Kidney epithelial cell (primary cell): Measurements from ENCODE around the gene TIMM10. TPM values are rescaled to one million over a fixed set of nuclear protein-coding genes. Genes with fewer than 3 reads are reported as not detected.
A peak's percentile ranks its signal among the peaks of the same experiment; 100 is the strongest.

Experiments
- DNase-seq: peaks from one replicate; pipeline ENCODE4 v3.0.0-alpha.2; 2010; ENCODE audit warnings: low read depth
- H3K27me3 ChIP-seq: 2 replicates; pipeline ENCODE4 v1.6.0; 2011; ENCODE audit warnings: low read length; ENCODE audit not compliant: control insufficient read depth, insufficient read depth
- H3K36me3 ChIP-seq: 2 replicates; pipeline ENCODE4 v1.5.1; 2011; ENCODE audit warnings: low read length; ENCODE audit not compliant: control insufficient read depth, insufficient read depth
- H3K4me3 ChIP-seq: 2 replicates; pipeline ENCODE4 v1.5.1; 2011; ENCODE audit warnings: low read depth, mild to moderate bottlenecking, control low read depth, low read length
- total RNA-seq: library from RNA; depleted of rRNA; stranded (reverse); fragments of >200 nt; gene quantifications from 2 replicates; pipeline ENCODE4 v1.2.3, GENCODE V29; 2015
- TF ChIP-seq, protein P1 (sequence below): IDR thresholded peaks from 2 replicates; pipeline ENCODE4 v1.5.1; 2011; ENCODE audit warnings: mild to moderate bottlenecking, moderate library complexity, low read length, control low read depth, inconsistent platforms; ENCODE audit not compliant: insufficient read depth, poor library complexity, severe bottlenecking

TIMM10 gene
- total RNA-seq, 1 donor from 2014 or later: 66.4 TPM

DNA sequence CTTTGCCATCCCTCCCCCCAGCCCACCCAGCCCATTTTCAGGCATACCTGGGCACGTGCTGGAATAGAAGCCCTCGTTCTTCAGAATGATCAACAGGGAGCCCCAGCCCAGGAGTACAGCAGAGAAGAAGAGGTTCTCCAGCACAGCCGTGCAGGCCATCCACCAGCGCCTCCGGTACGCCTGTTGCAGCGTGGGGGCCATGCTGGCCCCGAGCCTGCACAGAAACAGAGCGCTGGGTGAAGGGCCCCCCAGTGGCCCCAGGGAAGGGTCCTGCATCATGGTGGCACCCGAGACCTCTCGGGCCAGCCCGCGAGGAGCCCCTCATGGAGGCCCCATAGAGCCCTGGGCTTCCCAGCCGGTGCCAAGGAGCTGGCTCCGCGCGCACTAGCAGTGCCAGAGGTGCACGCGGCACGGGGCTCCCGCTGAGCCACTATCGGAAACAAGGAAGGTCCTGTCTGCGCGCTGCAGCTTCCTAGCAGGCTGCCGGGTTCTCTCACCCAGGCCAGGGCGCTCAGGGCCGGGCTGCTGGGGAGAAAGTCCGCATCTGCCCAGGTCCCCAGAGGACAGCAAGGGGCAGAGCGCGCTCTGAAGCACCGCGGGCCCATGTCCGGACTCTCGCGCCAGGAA, 16.5 kb downstream of the TIMM10 start:
- Histone ChIP-seq H3K27me3 (no peaks in the 10 kb centered on the region), H3K4me3 (peak overlapping the region; percentile 56), H3K36me3 (no peaks in the 10 kb centered on the region)
- DNase-seq: no peak
- TF ChIP-seq, protein P1, sequence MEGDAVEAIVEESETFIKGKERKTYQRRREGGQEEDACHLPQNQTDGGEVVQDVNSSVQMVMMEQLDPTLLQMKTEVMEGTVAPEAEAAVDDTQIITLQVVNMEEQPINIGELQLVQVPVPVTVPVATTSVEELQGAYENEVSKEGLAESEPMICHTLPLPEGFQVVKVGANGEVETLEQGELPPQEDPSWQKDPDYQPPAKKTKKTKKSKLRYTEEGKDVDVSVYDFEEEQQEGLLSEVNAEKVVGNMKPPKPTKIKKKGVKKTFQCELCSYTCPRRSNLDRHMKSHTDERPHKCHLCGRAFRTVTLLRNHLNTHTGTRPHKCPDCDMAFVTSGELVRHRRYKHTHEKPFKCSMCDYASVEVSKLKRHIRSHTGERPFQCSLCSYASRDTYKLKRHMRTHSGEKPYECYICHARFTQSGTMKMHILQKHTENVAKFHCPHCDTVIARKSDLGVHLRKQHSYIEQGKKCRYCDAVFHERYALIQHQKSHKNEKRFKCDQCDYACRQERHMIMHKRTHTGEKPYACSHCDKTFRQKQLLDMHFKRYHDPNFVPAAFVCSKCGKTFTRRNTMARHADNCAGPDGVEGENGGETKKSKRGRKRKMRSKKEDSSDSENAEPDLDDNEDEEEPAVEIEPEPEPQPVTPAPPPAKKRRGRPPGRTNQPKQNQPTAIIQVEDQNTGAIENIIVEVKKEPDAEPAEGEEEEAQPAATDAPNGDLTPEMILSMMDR: no peak

DNA sequence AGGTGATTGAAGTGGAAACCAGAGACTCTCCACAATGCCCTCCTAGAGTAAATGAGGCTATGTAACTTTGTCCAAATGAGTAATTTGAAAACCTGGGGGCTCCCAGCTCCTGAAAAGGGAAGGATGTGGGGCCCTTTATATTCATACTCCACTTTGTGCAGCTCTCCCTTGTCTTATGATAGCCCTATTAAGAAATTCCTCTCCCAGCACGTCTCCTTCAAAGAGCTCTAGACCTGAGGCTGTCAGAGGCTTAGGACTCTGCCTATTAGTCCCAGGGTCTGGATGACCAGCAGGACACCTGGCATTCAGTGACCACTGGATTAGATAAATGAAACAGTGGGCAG, 17.1 kb downstream of the TIMM10 start:
- TF ChIP-seq, protein P1: no peak
- Histone ChIP-seq H3K4me3 (no peak overlapping the region), H3K27me3 (no peaks in the 10 kb centered on the region), H3K36me3 (no peaks in the 10 kb centered on the region)
- no peak for DNase-seq

DNA sequence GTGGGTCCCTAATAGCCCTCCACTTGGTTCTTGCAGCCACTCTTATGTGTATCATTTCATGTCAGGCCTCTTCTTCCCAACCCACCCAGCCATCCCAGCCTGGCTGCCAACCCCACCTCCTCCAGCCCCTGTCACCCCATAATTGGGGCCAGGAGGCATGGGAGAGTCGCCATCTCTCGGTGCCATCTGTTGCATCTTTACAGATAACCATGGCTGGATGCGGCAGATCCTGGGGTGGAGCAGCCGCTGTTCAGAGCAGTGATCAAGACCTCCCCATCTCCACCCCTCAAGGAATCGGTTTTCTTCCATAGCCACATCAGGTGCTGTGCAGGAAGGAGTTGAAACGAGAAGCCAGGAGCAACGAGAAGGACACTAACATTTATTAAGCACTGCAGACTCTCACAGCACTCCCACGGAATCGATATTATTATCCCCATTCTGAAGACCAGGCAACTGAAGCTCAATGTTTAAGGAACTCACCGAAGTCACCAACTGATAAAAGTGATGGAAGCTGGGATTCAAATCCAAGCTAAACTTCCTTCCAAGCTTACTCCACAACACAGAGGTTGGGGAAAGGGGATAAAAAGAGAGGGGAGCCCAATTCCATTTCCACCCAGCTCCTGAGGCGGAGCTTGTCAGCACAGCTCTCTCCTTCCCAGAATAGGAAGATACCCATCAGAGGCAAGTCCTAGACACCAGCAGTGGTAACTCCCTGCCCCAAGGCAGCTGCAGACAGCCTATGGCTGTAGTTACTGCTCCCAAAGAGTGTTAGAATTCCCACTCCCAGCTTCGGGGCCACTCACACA, 17.7 kb downstream of the TIMM10 start:
- H3K36me3 ChIP-seq: no peaks in the 10 kb centered on the region
- DNase-seq: no peak

DNA sequence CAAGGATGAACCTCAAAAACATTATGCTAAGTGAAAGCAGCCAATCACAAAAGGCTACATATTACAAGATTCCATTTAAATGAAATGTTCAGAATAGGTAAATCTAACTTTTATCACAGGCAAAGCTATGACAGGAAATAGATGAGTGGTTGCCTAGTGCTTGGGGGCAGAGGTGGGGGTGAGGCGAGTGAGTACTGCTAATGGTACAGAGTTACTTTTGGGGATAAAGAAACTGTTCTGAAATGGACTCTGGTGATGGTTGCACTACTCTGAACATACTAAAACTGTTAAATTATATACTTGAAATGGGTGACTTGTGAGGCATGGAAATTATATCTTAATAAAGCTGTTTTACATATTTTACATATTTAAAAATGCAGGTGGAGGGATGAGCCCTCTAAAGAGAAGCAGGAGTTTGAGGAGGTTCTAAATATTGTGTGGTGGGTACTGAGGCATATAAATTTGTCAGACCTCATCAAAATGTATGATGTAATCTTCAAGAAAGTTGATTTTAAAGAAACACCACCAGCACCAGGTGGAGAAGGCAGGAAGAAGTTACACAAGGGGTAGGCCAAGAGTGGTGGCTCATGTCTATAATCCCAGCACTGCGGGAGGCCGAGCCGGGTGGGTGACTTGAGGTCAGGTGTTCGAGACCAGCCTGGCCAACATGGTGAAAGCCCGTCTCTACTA, 18.7 kb downstream of the TIMM10 start:
- Histone ChIP-seq H3K36me3 (no peaks in the 10 kb centered on the region), H3K27me3 (no peaks in the 10 kb centered on the region), H3K4me3 (no peak overlapping the region)
- no peak for DNase-seq
- TF ChIP-seq, protein P1: no peak

More for the DNA sequence above, 17.7 kb downstream of the TIMM10 start:
- no peaks in the 10 kb centered on the region for H3K27me3 ChIP-seq
- H3K4me3 ChIP-seq: no peak overlapping the region
- TF ChIP-seq, protein P1: no peak

DNA sequence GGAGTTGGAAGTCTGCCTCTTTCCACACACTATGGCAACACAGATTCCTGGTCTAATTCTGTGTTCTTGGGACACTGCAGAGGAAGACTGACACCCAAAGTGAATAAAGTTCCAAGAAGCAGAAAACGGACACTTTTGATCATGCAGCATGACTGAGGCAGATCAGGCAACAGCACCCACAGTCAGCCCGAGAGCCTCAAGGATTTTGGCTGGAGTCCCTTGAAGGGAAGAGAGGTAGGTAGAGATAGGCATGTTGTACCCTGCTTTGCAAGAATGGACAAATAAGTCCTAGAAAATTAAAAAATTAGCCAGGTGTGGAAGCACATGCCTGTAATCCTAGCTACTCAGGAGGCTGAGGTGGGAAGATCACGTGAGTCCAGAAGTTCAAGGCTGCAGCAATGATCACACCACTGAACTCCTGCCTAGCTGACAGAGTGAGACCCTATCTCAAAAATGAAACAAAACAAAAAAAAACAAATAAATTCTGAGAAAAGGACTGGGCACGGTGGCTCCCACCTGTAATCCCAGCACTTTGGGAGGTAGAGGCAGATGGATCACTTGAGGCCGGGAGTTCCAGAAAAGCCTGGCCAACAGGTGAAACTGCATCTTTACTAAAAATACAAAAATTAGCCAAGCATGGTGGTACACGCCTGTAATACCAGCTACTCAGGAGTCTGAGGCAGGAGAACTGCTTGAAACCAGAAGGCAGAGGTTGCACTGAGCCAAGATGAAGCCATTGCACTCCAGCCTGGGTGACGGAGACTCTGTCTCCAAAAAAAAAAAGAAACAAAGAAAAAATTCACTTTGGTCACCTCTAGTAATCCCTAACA, 22.0 kb downstream of the TIMM10 start:
- DNase-seq: no peak
- no peaks in the 10 kb centered on the region for H3K27me3 ChIP-seq
- TF ChIP-seq, protein P1: no peak
- no peak overlapping the region for H3K4me3 ChIP-seq
- no peaks in the 10 kb centered on the region for H3K36me3 ChIP-seq
